Measurements from ENCODE around the gene HIRA.

Gene HIRA

DNA sequence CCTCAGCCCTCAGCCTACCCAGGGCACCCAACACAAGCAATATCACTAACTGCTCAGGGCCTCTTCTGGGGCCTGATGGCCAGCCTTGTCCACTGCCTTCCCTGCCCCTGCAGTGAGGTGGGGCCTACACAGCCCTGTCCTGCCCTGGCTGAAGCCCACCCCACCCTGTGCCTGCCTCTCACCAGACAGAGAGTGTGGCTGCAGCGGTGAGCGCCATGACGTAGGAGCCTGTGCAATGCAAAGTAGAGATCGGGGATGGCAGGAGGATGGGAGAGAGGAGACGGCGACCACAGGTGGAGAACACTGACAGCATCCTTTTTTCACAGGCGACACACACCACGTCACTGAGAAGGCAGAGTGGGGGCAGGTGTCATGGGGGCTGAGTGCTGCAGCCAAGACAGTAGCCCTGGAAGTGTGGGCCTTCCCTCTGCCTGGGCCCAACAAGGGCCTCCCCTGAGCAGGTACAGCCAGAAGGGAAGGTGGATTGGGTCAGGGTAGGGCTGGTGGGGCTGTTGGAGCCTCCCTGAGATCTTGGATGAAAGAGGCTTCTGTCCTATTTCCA lies 74.7 kb downstream of the HIRA start:
- TF ChIP-seq, protein P1, sequence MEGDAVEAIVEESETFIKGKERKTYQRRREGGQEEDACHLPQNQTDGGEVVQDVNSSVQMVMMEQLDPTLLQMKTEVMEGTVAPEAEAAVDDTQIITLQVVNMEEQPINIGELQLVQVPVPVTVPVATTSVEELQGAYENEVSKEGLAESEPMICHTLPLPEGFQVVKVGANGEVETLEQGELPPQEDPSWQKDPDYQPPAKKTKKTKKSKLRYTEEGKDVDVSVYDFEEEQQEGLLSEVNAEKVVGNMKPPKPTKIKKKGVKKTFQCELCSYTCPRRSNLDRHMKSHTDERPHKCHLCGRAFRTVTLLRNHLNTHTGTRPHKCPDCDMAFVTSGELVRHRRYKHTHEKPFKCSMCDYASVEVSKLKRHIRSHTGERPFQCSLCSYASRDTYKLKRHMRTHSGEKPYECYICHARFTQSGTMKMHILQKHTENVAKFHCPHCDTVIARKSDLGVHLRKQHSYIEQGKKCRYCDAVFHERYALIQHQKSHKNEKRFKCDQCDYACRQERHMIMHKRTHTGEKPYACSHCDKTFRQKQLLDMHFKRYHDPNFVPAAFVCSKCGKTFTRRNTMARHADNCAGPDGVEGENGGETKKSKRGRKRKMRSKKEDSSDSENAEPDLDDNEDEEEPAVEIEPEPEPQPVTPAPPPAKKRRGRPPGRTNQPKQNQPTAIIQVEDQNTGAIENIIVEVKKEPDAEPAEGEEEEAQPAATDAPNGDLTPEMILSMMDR (IDR thresholded peaks at IDR 0.05; ENCODE audit: low read depth, low read length, missing control alignments), result no peak
- in situ Hi-C loops (cut with HindIII; ENCODE audit: low sequenced_read_pairs), result no loop called here
- no peak overlapping the region for H3K4me3 ChIP-seq (ENCODE audit: low read depth, low read length)
- DNase-seq (ENCODE audit: low read depth), result no peak

- DNase-seq (ENCODE audit: low read depth), result no peak
- no peak overlapping the region for H3K4me3 ChIP-seq (ENCODE audit: low read depth, low read length)
- TF ChIP-seq, protein P1 (IDR thresholded peaks at IDR 0.05; ENCODE audit: low read depth, low read length, missing control alignments), result no peak
- in situ Hi-C loops (cut with HindIII; ENCODE audit: low sequenced_read_pairs), result no loop called here
These were observed 75.9 kb downstream of the HIRA start for GRCh38 chr22:19355413-19356157.

DNA sequence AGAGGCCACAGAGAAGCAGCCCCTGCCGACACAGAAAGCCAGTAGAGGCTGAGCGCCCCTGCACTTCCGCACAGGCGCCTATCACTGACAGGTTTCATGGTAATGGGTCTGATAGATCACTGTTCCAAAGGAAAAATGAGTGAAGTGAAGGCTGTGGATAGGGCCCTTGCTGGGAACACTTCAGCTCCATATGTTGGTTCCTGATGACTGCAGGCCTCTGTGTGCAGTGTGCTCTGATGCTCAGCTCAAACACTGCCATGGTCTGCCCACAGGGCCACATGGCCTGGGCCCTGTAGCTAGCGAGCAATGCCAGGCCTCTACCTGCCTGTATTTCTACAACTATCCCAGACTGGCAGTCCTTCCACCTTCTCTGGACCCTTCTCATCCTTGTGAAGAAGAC lies 77.3 kb downstream of the HIRA start:
- in situ Hi-C loops (cut with HindIII; ENCODE audit: low sequenced_read_pairs), result no loop called here
- TF ChIP-seq, protein P1 (IDR thresholded peaks at IDR 0.05; ENCODE audit: low read depth, low read length, missing control alignments), result no peak
- no peak overlapping the region for H3K4me3 ChIP-seq (ENCODE audit: low read depth, low read length)
- no peak for DNase-seq (ENCODE audit: low read depth)

DNA sequence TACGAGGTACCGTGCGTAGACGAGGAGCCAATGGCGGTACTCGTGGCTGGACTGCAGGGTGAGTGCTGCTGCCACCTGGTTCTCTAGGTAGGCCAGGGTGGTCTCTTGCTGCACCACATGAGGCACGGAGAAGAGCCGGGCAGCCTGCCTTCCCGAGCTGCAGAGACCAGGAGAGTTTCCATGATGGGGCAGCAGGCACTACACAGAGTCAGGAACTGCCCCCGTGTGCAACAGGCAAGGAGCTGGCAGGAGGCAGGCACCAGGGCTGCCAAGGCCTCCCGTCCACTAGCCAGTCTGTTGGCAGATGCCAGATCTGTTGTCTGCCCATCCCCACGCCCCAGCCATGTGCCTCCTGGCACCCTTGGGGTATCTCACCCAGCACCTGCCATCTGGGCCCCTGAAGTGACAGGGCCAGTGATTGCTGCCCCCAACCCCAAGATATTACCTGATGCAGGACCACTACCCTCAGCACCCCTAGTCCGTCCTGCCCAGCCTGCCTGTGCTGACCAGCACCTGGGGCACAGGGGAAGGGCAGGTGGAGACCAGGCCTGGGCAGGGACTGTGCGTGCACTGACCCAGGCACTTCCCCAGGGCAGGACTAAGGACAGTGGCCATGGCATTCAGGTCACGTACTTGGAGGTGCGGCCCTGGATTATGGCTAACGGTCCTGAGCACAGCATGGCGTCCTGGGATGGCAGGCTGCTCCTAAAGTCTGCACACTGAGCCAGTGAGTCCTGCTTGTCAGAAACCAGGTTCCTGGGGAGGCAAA lies 78.0 kb downstream of the HIRA start:
- in situ Hi-C loops (cut with HindIII; ENCODE audit: low sequenced_read_pairs), result no loop called here
- TF ChIP-seq, protein P1 (IDR thresholded peaks at IDR 0.05; ENCODE audit: low read depth, low read length, missing control alignments), result no peak
- H3K4me3 ChIP-seq (ENCODE audit: low read depth, low read length), result no peak overlapping the region
- no peak for DNase-seq (ENCODE audit: low read depth)

DNA sequence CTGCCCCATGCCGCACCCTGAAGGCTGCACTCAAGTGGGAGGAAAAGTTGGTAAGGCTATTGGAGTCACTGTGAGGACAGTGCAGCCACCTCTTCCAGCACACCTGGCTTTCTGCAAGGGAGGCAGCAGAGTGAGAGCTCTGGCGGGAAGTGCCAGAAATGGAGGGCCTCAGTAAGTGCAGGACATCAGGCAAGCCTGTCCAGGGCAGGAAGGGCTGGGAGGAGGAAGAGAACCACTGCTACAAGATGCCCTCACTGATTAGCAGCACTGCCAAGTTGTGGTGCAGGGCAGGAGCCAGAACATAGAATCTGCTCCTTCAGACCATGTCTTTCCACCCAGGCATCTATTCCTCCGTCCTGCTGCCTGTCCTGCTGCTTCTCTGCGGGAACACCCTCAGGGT lies 78.8 kb downstream of the HIRA start:
- H3K4me3 ChIP-seq (ENCODE audit: low read depth, low read length), result no peak overlapping the region
- in situ Hi-C loops (cut with HindIII; ENCODE audit: low sequenced_read_pairs), result no loop called here
- DNase-seq (ENCODE audit: low read depth), result no peak
- TF ChIP-seq, protein P1 (IDR thresholded peaks at IDR 0.05; ENCODE audit: low read depth, low read length, missing control alignments), result no peak

DNA sequence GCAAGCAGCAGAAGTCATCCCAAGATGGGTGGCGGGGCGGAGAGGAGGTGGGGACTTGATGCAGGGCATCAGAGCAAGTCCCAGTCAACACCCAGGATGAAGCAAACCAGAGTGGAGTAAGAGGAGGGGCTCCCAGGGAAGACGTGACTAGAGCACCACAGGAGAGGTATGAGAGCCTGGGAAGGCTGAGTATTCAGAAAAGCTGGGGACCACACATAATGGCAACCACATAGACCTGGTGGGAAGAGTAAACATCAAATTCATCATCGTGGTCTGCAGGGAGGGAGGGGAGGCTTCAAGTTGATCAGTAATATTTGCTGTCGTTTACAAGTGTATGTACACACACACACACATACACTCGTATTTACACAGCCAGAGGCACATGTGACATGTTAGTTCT lies 79.3 kb downstream of the HIRA start:
- DNase-seq (ENCODE audit: low read depth), result no peak
- no peak overlapping the region for H3K4me3 ChIP-seq (ENCODE audit: low read depth, low read length)
- TF ChIP-seq, protein P1 (IDR thresholded peaks at IDR 0.05; ENCODE audit: low read depth, low read length, missing control alignments), result no peak
- in situ Hi-C loops (cut with HindIII; ENCODE audit: low sequenced_read_pairs), result no loop called here

All from astrocyte of the cerebellum (primary cell).